GM18909 (cell line): ENCODE measurements around the gene MAVS.
A peak's percentile ranks its signal among the peaks of the same experiment; 100 is the strongest.

Experiments
- ATAC-seq: cut with Tn5 transposase; IDR thresholded peaks from one replicate; pipeline ENCODE4 v1.9.1; 2021; ENCODE audit warnings: mild to moderate bottlenecking; ENCODE audit not compliant: unreplicated experiment, poor library complexity

Gene MAVS

GRCh38 chr20:3846378-3846739 lies 275 bp upstream of the MAVS start:
- ATAC-seq, result no peak

GRCh38 chr20:3847429-3847940 lies 851 bp downstream of the MAVS start:
- ATAC-seq, result no peak

- no peak for ATAC-seq
These were observed 1.9 kb downstream of the MAVS start for GRCh38 chr20:3848565-3848964.

GRCh38 chr20:3854462-3854871 lies 7.8 kb downstream of the MAVS start:
- no peak for ATAC-seq

- no peak for ATAC-seq
These were observed 10.8 kb downstream of the MAVS start for GRCh38 chr20:3857405-3857804.

GRCh38 chr20:3858689-3859088 lies 12.1 kb downstream of the MAVS start:
- no peak for ATAC-seq

GRCh38 chr20:3861191-3861590 lies 14.6 kb downstream of the MAVS start:
- no peak for ATAC-seq

GRCh38 chr20:3862333-3862732 lies 15.7 kb downstream of the MAVS start:
- no peak for ATAC-seq

GRCh38 chr20:3863317-3863716 lies 16.7 kb downstream of the MAVS start:
- peak; percentile 43 for ATAC-seq

GRCh38 chr20:3864518-3864917 lies 17.9 kb downstream of the MAVS start:
- ATAC-seq, result no peak

GRCh38 chr20:3865152-3865886 lies 18.7 kb downstream of the MAVS start:
- ATAC-seq, result no peak

GRCh38 chr20:3865887-3866407 lies 19.3 kb downstream of the MAVS start:
- ATAC-seq, result no peak

GRCh38 chr20:3866464-3866863 lies 19.8 kb downstream of the MAVS start:
- ATAC-seq, result no peak

- no peak for ATAC-seq
These were observed 21.2 kb downstream of the MAVS start for GRCh38 chr20:3867802-3868201.

GRCh38 chr20:3869839-3870634 lies 23.4 kb downstream of the MAVS start:
- no peak for ATAC-seq

- no peak for ATAC-seq
These were observed 25.1 kb downstream of the MAVS start for GRCh38 chr20:3871550-3872265.

- no peak for ATAC-seq
These were observed 26.9 kb downstream of the MAVS start for GRCh38 chr20:3873507-3873906.

- no peak for ATAC-seq
These were observed 27.7 kb downstream of the MAVS start for GRCh38 chr20:3874194-3874844.

GRCh38 chr20:3875378-3875974 lies 28.8 kb downstream of the MAVS start:
- ATAC-seq, result no peak

- no peak for ATAC-seq
These were observed 29.4 kb downstream of the MAVS start for GRCh38 chr20:3876000-3876399.
